Measurements from ENCODE around the gene COL27A1. TPM values are rescaled to one million over a fixed set of nuclear protein-coding genes. Genes with fewer than 3 reads are reported as not detected.

The COL27A1 gene
- total and polyA plus RNA-seq, 5 donors from 2014 or later: 0.30 TPM; not detected in 4

DNA sequence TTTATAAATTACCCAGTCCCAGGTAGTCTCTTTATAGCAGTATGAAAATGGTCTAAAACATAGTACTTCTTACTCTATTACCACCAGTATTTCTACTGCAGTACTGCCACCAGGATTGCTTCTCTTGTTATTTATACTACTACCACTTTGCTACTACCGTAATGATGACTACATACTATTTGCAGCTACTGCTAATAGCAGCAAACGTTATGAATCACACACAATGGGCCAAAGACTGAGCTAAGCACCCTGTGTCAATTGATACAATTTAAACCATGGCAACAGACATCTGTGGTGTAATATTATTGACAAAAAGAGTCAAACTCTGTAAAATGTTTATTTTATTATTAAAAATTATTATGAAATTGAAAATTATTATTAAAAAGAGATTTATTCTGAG lies 41.0 kb upstream of the COL27A1 start:
- no peak overlapping the region for H3K4me3 Mint-ChIP-seq
- ATAC-seq (ENCODE audit: low read depth in 2 of 2): no peak
- Histone ChIP-seq H3K36me3 (ENCODE audit: control insufficient read depth, insufficient read depth, low read length) (no peaks in the 10 kb centered on the region), H3K9me3 (ENCODE audit: control insufficient read depth in 2 of 2, low read length in 2 of 2) (no peaks in the 10 kb centered on the region), H3K27ac (ENCODE audit: insufficient read depth, low read length, poor library complexity, severe bottlenecking) (no peak overlapping the region), H3K4me1 (ENCODE audit: control insufficient read depth, insufficient read depth, low read length, poor library complexity, severe bottlenecking) (no peaks in the 10 kb centered on the region), H3K4me3 (ENCODE audit: low read depth, low read length) (no peak overlapping the region), H3K27me3 (ENCODE audit: control insufficient read depth, insufficient read depth, low read length) (no peaks in the 10 kb centered on the region)
- H3K4me1 Mint-ChIP-seq: no peaks in the 10 kb centered on the region
- peaks cover 37% of the 10 kb centered on the region for H3K27me3 Mint-ChIP-seq
- H3K9me3 Mint-ChIP-seq: peaks cover 0 to 2% (median 0%) of the 10 kb centered on the region in 7 donors
- no peaks in the 10 kb centered on the region for H3K36me3 Mint-ChIP-seq
- no peak overlapping the region for H3K27ac Mint-ChIP-seq
- no peak for DNase-seq

GRCh38 chr9:114115654-114116125 lies 39.6 kb upstream of the COL27A1 start:
- ATAC-seq (ENCODE audit: low read depth in 2 of 2): no peak
- Mint-ChIP-seq H3K9me3 (peaks cover 0 to 2% (median 0%) of the 10 kb centered on the region in 7 donors), H3K27me3 (peaks cover 30% of the 10 kb centered on the region)

DNA sequence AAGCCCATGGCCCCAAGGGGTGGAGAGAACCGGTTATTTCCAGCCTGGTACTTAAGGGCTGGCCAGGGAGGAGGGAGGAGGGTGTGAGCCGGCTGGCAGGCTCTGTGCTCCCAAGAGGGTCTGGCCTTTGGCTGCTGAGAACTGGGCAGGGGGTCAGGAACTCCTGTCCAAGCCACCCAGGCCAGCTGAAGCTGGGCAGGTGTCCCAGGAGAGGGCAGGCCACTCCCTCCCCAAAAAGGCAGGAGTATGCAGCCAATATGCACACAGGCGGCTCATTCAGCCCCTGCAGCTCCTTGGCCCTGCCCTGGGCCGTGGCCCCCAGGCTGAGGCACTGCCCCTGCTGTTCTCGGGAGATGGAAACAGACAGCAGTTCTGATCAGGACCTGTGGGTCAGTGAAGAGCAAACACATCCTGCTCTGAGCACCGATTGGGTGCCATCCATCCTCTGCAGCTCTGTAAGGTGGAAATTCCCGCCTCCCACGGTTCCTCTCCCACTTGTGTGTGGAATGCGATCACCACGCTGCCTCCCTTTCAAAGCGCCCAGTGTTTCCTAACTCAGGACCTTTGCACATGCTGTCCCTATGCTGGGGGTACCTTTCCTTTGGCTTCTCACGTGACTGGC lies 39.1 kb upstream of the COL27A1 start:
- DNase-seq: no peak
- H3K36me3 ChIP-seq (ENCODE audit: control insufficient read depth, insufficient read depth, low read length): no peaks in the 10 kb centered on the region
- Mint-ChIP-seq H3K4me1 (no peaks in the 10 kb centered on the region), H3K27ac (no peak overlapping the region), H3K4me3 (no peak overlapping the region), H3K36me3 (no peaks in the 10 kb centered on the region), H3K9me3 (peaks cover 0 to 2% (median 0%) of the 10 kb centered on the region in 7 donors), H3K27me3 (peaks cover 30% of the 10 kb centered on the region)
- ATAC-seq (ENCODE audit: low read depth in 2 of 2): no peak
- no peaks in the 10 kb centered on the region for H3K9me3 ChIP-seq (ENCODE audit: control insufficient read depth in 2 of 2, low read length in 2 of 2)
- H3K27ac ChIP-seq (ENCODE audit: insufficient read depth, low read length, poor library complexity, severe bottlenecking): no peak overlapping the region
- H3K4me3 ChIP-seq (ENCODE audit: low read depth, low read length): no peak overlapping the region
- no peaks in the 10 kb centered on the region for H3K27me3 ChIP-seq (ENCODE audit: control insufficient read depth, insufficient read depth, low read length)
- H3K4me1 ChIP-seq (ENCODE audit: control insufficient read depth, insufficient read depth, low read length, poor library complexity, severe bottlenecking): no peaks in the 10 kb centered on the region

More at GRCh38 chr9:114115654-114116125, 39.6 kb upstream of the COL27A1 start:
- H3K36me3 Mint-ChIP-seq: no peaks in the 10 kb centered on the region
- Histone ChIP-seq H3K27me3 (ENCODE audit: control insufficient read depth, insufficient read depth, low read length) (no peaks in the 10 kb centered on the region), H3K27ac (ENCODE audit: insufficient read depth, low read length, poor library complexity, severe bottlenecking) (no peak overlapping the region), H3K9me3 (ENCODE audit: control insufficient read depth in 2 of 2, low read length in 2 of 2) (no peaks in the 10 kb centered on the region), H3K36me3 (ENCODE audit: control insufficient read depth, insufficient read depth, low read length) (no peaks in the 10 kb centered on the region), H3K4me1 (ENCODE audit: control insufficient read depth, insufficient read depth, low read length, poor library complexity, severe bottlenecking) (no peaks in the 10 kb centered on the region), H3K4me3 (ENCODE audit: low read depth, low read length) (no peak overlapping the region)
- no peak overlapping the region for H3K27ac Mint-ChIP-seq
- no peaks in the 10 kb centered on the region for H3K4me1 Mint-ChIP-seq
- no peak overlapping the region for H3K4me3 Mint-ChIP-seq
- no peak for DNase-seq

DNA sequence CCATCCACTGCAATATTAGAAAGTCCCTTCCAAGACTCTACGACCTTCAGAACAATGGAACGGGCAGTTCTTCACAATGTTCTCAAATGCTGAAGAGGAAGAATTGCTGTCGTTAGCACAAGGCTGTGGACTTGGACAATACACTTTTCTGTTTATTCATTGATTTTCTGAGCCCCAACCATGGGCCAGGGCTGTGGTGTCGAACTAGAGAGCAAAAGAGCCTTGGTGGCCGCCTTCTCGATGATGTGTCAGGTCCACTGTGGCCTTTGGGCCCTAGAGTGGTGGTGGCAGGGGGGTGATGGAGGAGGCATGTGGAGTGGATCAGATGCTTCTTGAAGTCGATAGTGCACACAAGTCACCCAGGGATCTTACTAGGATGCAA lies 37.7 kb upstream of the COL27A1 start:
- no peak for ATAC-seq (ENCODE audit: low read depth in 2 of 2)
- Histone ChIP-seq H3K4me1 (ENCODE audit: control insufficient read depth, insufficient read depth, low read length, poor library complexity, severe bottlenecking) (no peaks in the 10 kb centered on the region), H3K27me3 (ENCODE audit: control insufficient read depth, insufficient read depth, low read length) (no peaks in the 10 kb centered on the region), H3K27ac (ENCODE audit: insufficient read depth, low read length, poor library complexity, severe bottlenecking) (no peak overlapping the region), H3K36me3 (ENCODE audit: control insufficient read depth, insufficient read depth, low read length) (no peaks in the 10 kb centered on the region), H3K9me3 (ENCODE audit: control insufficient read depth in 2 of 2, low read length in 2 of 2) (no peaks in the 10 kb centered on the region), H3K4me3 (ENCODE audit: low read depth, low read length) (no peak overlapping the region)
- peaks cover 0 to 2% (median 0%) of the 10 kb centered on the region in 7 donors for H3K9me3 Mint-ChIP-seq
- no peak overlapping the region for H3K27ac Mint-ChIP-seq
- peaks cover 28% of the 10 kb centered on the region for H3K27me3 Mint-ChIP-seq
- no peak overlapping the region for H3K4me3 Mint-ChIP-seq
- no peaks in the 10 kb centered on the region for H3K36me3 Mint-ChIP-seq
- no peak for DNase-seq
- H3K4me1 Mint-ChIP-seq: no peaks in the 10 kb centered on the region

- Mint-ChIP-seq H3K9me3 (peaks cover 0 to 2% (median 0%) of the 10 kb centered on the region in 7 donors), H3K36me3 (no peaks in the 10 kb centered on the region), H3K27ac (no peak overlapping the region), H3K4me3 (no peak overlapping the region), H3K27me3 (peaks cover 25% of the 10 kb centered on the region), H3K4me1 (no peaks in the 10 kb centered on the region)
- no peak for DNase-seq
- H3K36me3 ChIP-seq (ENCODE audit: control insufficient read depth, insufficient read depth, low read length): no peaks in the 10 kb centered on the region
- H3K9me3 ChIP-seq (ENCODE audit: control insufficient read depth in 2 of 2, low read length in 2 of 2): no peaks in the 10 kb centered on the region
- no peak for ATAC-seq (ENCODE audit: low read depth in 2 of 2)
- no peaks in the 10 kb centered on the region for H3K4me1 ChIP-seq (ENCODE audit: control insufficient read depth, insufficient read depth, low read length, poor library complexity, severe bottlenecking)
- H3K27me3 ChIP-seq (ENCODE audit: control insufficient read depth, insufficient read depth, low read length): no peaks in the 10 kb centered on the region
- H3K4me3 ChIP-seq (ENCODE audit: low read depth, low read length): no peak overlapping the region
- no peak overlapping the region for H3K27ac ChIP-seq (ENCODE audit: insufficient read depth, low read length, poor library complexity, severe bottlenecking)
Measured at GRCh38 chr9:114117996-114118830, 37.1 kb upstream of the COL27A1 start.

GRCh38 chr9:114119242-114120191 lies 35.8 kb upstream of the COL27A1 start:
- DNase-seq (no peak), ATAC-seq (ENCODE audit: low read depth in 2 of 2) (no peak)
- H3K9me3 ChIP-seq (ENCODE audit: control insufficient read depth in 2 of 2, low read length in 2 of 2): no peaks in the 10 kb centered on the region
- no peaks in the 10 kb centered on the region for H3K27me3 ChIP-seq (ENCODE audit: control insufficient read depth, insufficient read depth, low read length)
- H3K36me3 ChIP-seq (ENCODE audit: control insufficient read depth, insufficient read depth, low read length): no peaks in the 10 kb centered on the region
- H3K4me1 ChIP-seq (ENCODE audit: control insufficient read depth, insufficient read depth, low read length, poor library complexity, severe bottlenecking): no peaks in the 10 kb centered on the region
- no peak overlapping the region for H3K4me3 ChIP-seq (ENCODE audit: low read depth, low read length)
- Mint-ChIP-seq H3K27ac (no peak overlapping the region), H3K27me3 (peaks cover 19% of the 10 kb centered on the region), H3K36me3 (no peaks in the 10 kb centered on the region), H3K9me3 (no peaks in the 10 kb centered on the region), H3K4me1 (no peaks in the 10 kb centered on the region), H3K4me3 (no peak overlapping the region)
- no peak overlapping the region for H3K27ac ChIP-seq (ENCODE audit: insufficient read depth, low read length, poor library complexity, severe bottlenecking)

GRCh38 chr9:114120192-114121014 lies 34.9 kb upstream of the COL27A1 start:
- no peak overlapping the region for H3K27ac Mint-ChIP-seq
- no peak overlapping the region for H3K4me3 Mint-ChIP-seq
- H3K4me1 Mint-ChIP-seq: no peaks in the 10 kb centered on the region

More at GRCh38 chr9:114120192-114121014, 34.9 kb upstream of the COL27A1 start:
- peaks cover 14% of the 10 kb centered on the region for H3K27me3 Mint-ChIP-seq
- Histone ChIP-seq H3K27me3 (ENCODE audit: control insufficient read depth, insufficient read depth, low read length) (no peaks in the 10 kb centered on the region), H3K4me1 (ENCODE audit: control insufficient read depth, insufficient read depth, low read length, poor library complexity, severe bottlenecking) (no peaks in the 10 kb centered on the region), H3K9me3 (ENCODE audit: control insufficient read depth in 2 of 2, low read length in 2 of 2) (no peaks in the 10 kb centered on the region), H3K36me3 (ENCODE audit: control insufficient read depth, insufficient read depth, low read length) (no peaks in the 10 kb centered on the region), H3K4me3 (ENCODE audit: low read depth, low read length) (no peak overlapping the region), H3K27ac (ENCODE audit: insufficient read depth, low read length, poor library complexity, severe bottlenecking) (no peak overlapping the region)
- no peak for ATAC-seq (ENCODE audit: low read depth in 2 of 2)
- H3K36me3 Mint-ChIP-seq: no peaks in the 10 kb centered on the region
- DNase-seq: no peak
- H3K9me3 Mint-ChIP-seq: no peaks in the 10 kb centered on the region
